H9 (cell line): ENCODE results near the gene BACE2. TPM values are rescaled to one million over a fixed set of nuclear protein-coding genes. Genes with fewer than 3 reads are reported as not detected.

ENCODE experiments used
- DNase-seq: peaks from one replicate; pipeline ENCODE4 v3.0.0-alpha.2; 2017
- H2AFZ ChIP-seq: one replicate; pipeline ENCODE4 v1.6.1; 2013; ENCODE audit warnings: mild to moderate bottlenecking, low read length, control low read depth, moderate library complexity
- H2AK5ac ChIP-seq: 2 replicates; pipeline ENCODE4 v1.6.1; 2013; ENCODE audit warnings: low read length, control low read depth, mixed read lengths; ENCODE audit not compliant: insufficient read length
- H2BK120ac ChIP-seq: one replicate; pipeline ENCODE4 v1.6.1; 2013; ENCODE audit warnings: low read depth, mild to moderate bottlenecking, low read length, control low read depth, inconsistent platforms; ENCODE audit not compliant: poor library complexity, severe bottlenecking
- H2BK12ac ChIP-seq: 2 replicates; pipeline ENCODE4 v1.6.1; 2013; ENCODE audit warnings: low read length, control low read depth, mixed read lengths, low read depth; ENCODE audit not compliant: insufficient read length
- H2BK15ac ChIP-seq: 2 replicates; pipeline ENCODE4 v1.6.1; 2013; ENCODE audit warnings: low read depth, low read length, control low read depth
- H2BK20ac ChIP-seq: one replicate; pipeline ENCODE4 v1.6.1; 2013; ENCODE audit warnings: low read depth, mild to moderate bottlenecking, low read length, control low read depth, inconsistent platforms; ENCODE audit not compliant: poor library complexity, severe bottlenecking
- H2BK5ac ChIP-seq: 2 replicates; pipeline ENCODE4 v1.6.1; 2013; ENCODE audit warnings: low read length, control low read depth, mixed read lengths; ENCODE audit not compliant: insufficient read length
- H3K14ac ChIP-seq: 2 replicates; pipeline ENCODE4 v1.6.1; 2013; ENCODE audit warnings: low read length, control low read depth; ENCODE audit not compliant: insufficient read depth
- H3K18ac ChIP-seq: 2 replicates; pipeline ENCODE4 v1.6.1; 2013; ENCODE audit warnings: low read depth, mild to moderate bottlenecking, mixed read lengths, low read length, control low read depth; ENCODE audit not compliant: insufficient read length
- H3K23ac ChIP-seq: 2 replicates; pipeline ENCODE4 v1.6.1; 2013; ENCODE audit warnings: low read length, control low read depth, mixed read lengths, low read depth; ENCODE audit not compliant: insufficient read length
- H3K23me2 ChIP-seq: 2 replicates; pipeline ENCODE4 v1.6.1; 2013; ENCODE audit warnings: low read depth, mild to moderate bottlenecking, mixed read lengths, low read length, control low read depth; ENCODE audit not compliant: insufficient read length, poor library complexity, severe bottlenecking
- H3K27ac ChIP-seq: 2 replicates; pipeline ENCODE4 v1.5.1; 2013; ENCODE audit warnings: low read length, control low read depth, mixed read lengths, low read depth; ENCODE audit not compliant: insufficient read length
- H3K27me3 ChIP-seq: 2 replicates; pipeline ENCODE4 v1.6.1; 2013; ENCODE audit warnings: low read length, control low read depth, inconsistent platforms; ENCODE audit not compliant: insufficient read depth
- H3K4ac ChIP-seq: 2 replicates; pipeline ENCODE4 v1.6.1; 2013; ENCODE audit warnings: low read depth, mild to moderate bottlenecking, control low read depth, inconsistent platforms, low read length, moderate library complexity
- H3K4me1 ChIP-seq: 2 replicates; pipeline ENCODE4 v1.6.1; 2013; ENCODE audit warnings: low read length, control low read depth, inconsistent platforms; ENCODE audit not compliant: insufficient read depth
- H3K4me2 ChIP-seq: 2 replicates; pipeline ENCODE4 v1.6.1; 2013; ENCODE audit warnings: low read length, control low read depth, mixed read lengths; ENCODE audit not compliant: insufficient read length, insufficient read depth
- H3K56ac ChIP-seq: 2 replicates; pipeline ENCODE4 v1.6.1; 2013; ENCODE audit warnings: low read depth, mild to moderate bottlenecking, mixed read lengths, low read length, control low read depth; ENCODE audit not compliant: insufficient read length
- H3K79me1 ChIP-seq: 2 replicates; pipeline ENCODE4 v1.6.1; 2013; ENCODE audit warnings: low read depth, mild to moderate bottlenecking, moderate library complexity, low read length, control low read depth, inconsistent platforms; ENCODE audit not compliant: insufficient read depth, poor library complexity, severe bottlenecking
- H3K79me2 ChIP-seq: 2 replicates; pipeline ENCODE4 v1.6.1; 2013; ENCODE audit warnings: low read length, control low read depth, inconsistent platforms; ENCODE audit not compliant: insufficient read depth
- H3K9ac ChIP-seq: 2 replicates; pipeline ENCODE4 v1.6.1; 2013; ENCODE audit warnings: low read length, control low read depth, mixed read lengths; ENCODE audit not compliant: insufficient read length; ENCODE audit errors: extremely low read depth
- H3K9me3 ChIP-seq: one replicate; pipeline ENCODE4 v1.6.1; 2013; ENCODE audit warnings: low read depth, low read length, inconsistent platforms; ENCODE audit not compliant: control insufficient read depth
- H3T11ph ChIP-seq: one replicate; pipeline ENCODE4 v1.6.1; 2013; ENCODE audit warnings: mild to moderate bottlenecking, low read length, control low read depth, inconsistent platforms
- H4K20me1 ChIP-seq: one replicate; pipeline ENCODE4 v1.6.1; 2013; ENCODE audit not compliant: control insufficient read depth, insufficient read length, insufficient read depth
- H4K5ac ChIP-seq: 2 replicates; pipeline ENCODE4 v1.6.1; 2013; ENCODE audit warnings: low read depth, mild to moderate bottlenecking, mixed read lengths, low read length, control low read depth; ENCODE audit not compliant: insufficient read length
- H4K8ac ChIP-seq: replicated peaks from 2 replicates; pipeline ENCODE4 v1.6.1; 2013; ENCODE audit warnings: low read length, control low read depth, mixed read lengths, low read depth; ENCODE audit not compliant: insufficient read length
- H4K91ac ChIP-seq: 2 replicates; pipeline ENCODE4 v1.6.1; 2013; ENCODE audit warnings: low read depth, mild to moderate bottlenecking, moderate library complexity, mixed read lengths, low read length, control low read depth; ENCODE audit not compliant: insufficient read length
- H3K27ac Mint-ChIP-seq, 3 experiments: 2 replicates in 2 of 3; 3 replicates in 1 of 3; pipeline ENCODE4 v1.8.0; 2020 to 2021; ENCODE audit warnings: mixed read lengths in 3 of 3, mild to moderate bottlenecking in 1 of 3, moderate library complexity in 1 of 3
- H3K27me3 Mint-ChIP-seq: 2 replicates; pipeline ENCODE4 v1.8.0; 2021; ENCODE audit warnings: low read depth, mild to moderate bottlenecking, moderate library complexity, mixed read lengths
- H3K36me3 Mint-ChIP-seq, 3 experiments: 2 replicates in 2 of 3; 3 replicates in 1 of 3; pipeline ENCODE4 v1.8.0; 2020 to 2021; ENCODE audit warnings: low read depth in 3 of 3, mixed read lengths in 3 of 3; ENCODE audit not compliant: insufficient read depth in 1 of 3
- H3K4me1 Mint-ChIP-seq, 2 experiments: 2 replicates each; pipeline ENCODE4 v1.8.0; 2020; ENCODE audit warnings: mixed read lengths in 2 of 2
- H3K4me3 Mint-ChIP-seq, 2 experiments: 2 replicates in 1 of 2; 3 replicates in 1 of 2; pipeline ENCODE4 v1.8.0; 2020 to 2021; ENCODE audit warnings: mild to moderate bottlenecking in 2 of 2, mixed read lengths in 2 of 2, moderate library complexity in 1 of 2
- H3K9me3 Mint-ChIP-seq, 2 experiments: 2 replicates in 1 of 2; 3 replicates in 1 of 2; pipeline ENCODE4 v1.8.0; 2020; ENCODE audit warnings: mild to moderate bottlenecking in 2 of 2, mixed read lengths in 2 of 2, moderate library complexity in 1 of 2
- CTCF ChIP-seq: fragments of 200-600 bp; sonication (generic); conservative IDR thresholded peaks from 3 replicates; pipeline ENCODE4 v1.8.0; 2021; ENCODE audit warnings: antibody characterized with exemption, mild to moderate bottlenecking
- WGBS: extraction: QIAGEN DNeasy Blood & Tissue Kit; methylation state at CpG from one replicate; pipeline ENCODE4 v1.1.7; 2013; ENCODE audit warnings: missing lambda C conversion rate, low lambda C conversion rate, mixed read lengths; ENCODE audit not compliant: insufficient read length; ENCODE audit errors: extremely low coverage; 5-methylcytosine and 5-hydroxymethylcytosine counted together
- total RNA-seq: library from RNA; stranded (reverse); gene quantifications from 2 replicates; pipeline ENCODE4 v1.2.1, GENCODE V29; 2021

BACE2 gene
- total RNA-seq, 1 experiment from 2014 or later = 8.0 TPM

- H2AFZ ChIP-seq = no peak overlapping the region
- no CpG with 5 or more reads among the region's 6 CpGs for WGBS
- no peak overlapping the region for H3K4ac ChIP-seq
- H3K4me1 ChIP-seq = no peaks in the 10 kb centered on the region
- no peak overlapping the region for H3T11ph ChIP-seq
- H3K4me3 Mint-ChIP-seq = no peak overlapping the region
- H3K18ac ChIP-seq = no peak overlapping the region
- H2BK15ac ChIP-seq = no peak overlapping the region
- TF ChIP-seq CTCF = no peak
- no peaks in the 10 kb centered on the region for H3K23me2 ChIP-seq
- no peak overlapping the region for H3K27ac ChIP-seq
- H3K79me1 ChIP-seq = no peaks in the 10 kb centered on the region
- peaks cover 22 to 29% of the 10 kb centered on the region in 2 experiments for H3K4me1 Mint-ChIP-seq
- H3K27me3 Mint-ChIP-seq = peaks cover 3% of the 10 kb centered on the region
- no peak overlapping the region for H4K5ac ChIP-seq
- no peak overlapping the region for H3K9ac ChIP-seq
- H4K20me1 ChIP-seq = no peaks in the 10 kb centered on the region
- H3K14ac ChIP-seq = no peak overlapping the region
- no peak overlapping the region for H2BK12ac ChIP-seq
- H3K36me3 Mint-ChIP-seq = no peaks in the 10 kb centered on the region; a peak in 1 of 7 replicates
- no peak overlapping the region for H2AK5ac ChIP-seq
- H3K56ac ChIP-seq = no peak overlapping the region
- no peak overlapping the region for H3K4me2 ChIP-seq
- H3K23ac ChIP-seq = no peak overlapping the region
- H3K9me3 Mint-ChIP-seq = no peaks in the 10 kb centered on the region
- H3K79me2 ChIP-seq = no peaks in the 10 kb centered on the region
- no peak overlapping the region for H2BK120ac ChIP-seq
- no peak overlapping the region for H2BK20ac ChIP-seq
- H2BK5ac ChIP-seq = no peak overlapping the region
- no peaks in the 10 kb centered on the region for H3K27me3 ChIP-seq
- H4K91ac ChIP-seq = no peak overlapping the region
- H4K8ac ChIP-seq = no peak overlapping the region
- H3K27ac Mint-ChIP-seq = no peak overlapping the region
- H3K9me3 ChIP-seq = no peaks in the 10 kb centered on the region
- no peak for DNase-seq
These were observed 7.1 kb downstream of the BACE2 start for GRCh38 chr21:41175080-41175479.
